ENCODE measurements around the gene KLF7. TPM values are rescaled to one million over a fixed set of nuclear protein-coding genes. Genes with fewer than 3 reads are reported as not detected.
A peak's percentile ranks its signal among the peaks of the same experiment; 100 is the strongest.

KLF7 gene
- total RNA-seq (2014; rRNA removed; shearing (Covaris generic)) = 9.1 and 13.7 TPM in 2 replicates

GRCh38 chr2:207165121-207166038 lies at the start of gene KLF7:
KLF7 (minus strand) TSS chr2:207165948; CDS start chr2:207165568, 380 bp downstream.
- DNase-seq (ENCODE audit: low spot score) = no peak

GRCh38 chr2:207215308-207215707 lies 49.6 kb upstream of the KLF7 start:
- DNase-seq (ENCODE audit: low spot score) = no peak

- DNase-seq (ENCODE audit: low spot score) = no peak
These were observed 48.7 kb upstream of the KLF7 start for GRCh38 chr2:207214446-207214845.

GRCh38 chr2:207206011-207206410 lies 40.3 kb upstream of the KLF7 start:
- no peak for DNase-seq (ENCODE audit: low spot score)

GRCh38 chr2:207205173-207205957 lies 39.6 kb upstream of the KLF7 start:
- DNase-seq (ENCODE audit: low spot score) = no peak

GRCh38 chr2:207203056-207203455 lies 37.3 kb upstream of the KLF7 start:
- DNase-seq (ENCODE audit: low spot score) = no peak

- DNase-seq (ENCODE audit: low spot score) = peak; percentile 58
These were observed 36.9 kb upstream of the KLF7 start for GRCh38 chr2:207202645-207203044.

GRCh38 chr2:207201416-207201815 lies 35.7 kb upstream of the KLF7 start:
- no peak for DNase-seq (ENCODE audit: low spot score)

- no peak for DNase-seq (ENCODE audit: low spot score)
These were observed 34.4 kb upstream of the KLF7 start for GRCh38 chr2:207200136-207200535.

- no peak for DNase-seq (ENCODE audit: low spot score)
These were observed 28.3 kb upstream of the KLF7 start for GRCh38 chr2:207194028-207194427.

- peak; percentile 47 for DNase-seq (ENCODE audit: low spot score)
These were observed 23.1 kb upstream of the KLF7 start for GRCh38 chr2:207188626-207189419.

GRCh38 chr2:207185372-207185771 lies 19.6 kb upstream of the KLF7 start:
- DNase-seq (ENCODE audit: low spot score) = no peak

GRCh38 chr2:207184768-207185167 lies 19.0 kb upstream of the KLF7 start:
- DNase-seq (ENCODE audit: low spot score) = peak; percentile 59

- peak; percentile 87 for DNase-seq (ENCODE audit: low spot score)
These were observed 18.6 kb upstream of the KLF7 start for GRCh38 chr2:207184348-207184747.

- DNase-seq (ENCODE audit: low spot score) = peak; percentile 15
These were observed 17.8 kb upstream of the KLF7 start for GRCh38 chr2:207183506-207183905.

- DNase-seq (ENCODE audit: low spot score) = no peak
These were observed 17.2 kb upstream of the KLF7 start for GRCh38 chr2:207182911-207183310.

GRCh38 chr2:207181526-207182274 lies 16.0 kb upstream of the KLF7 start:
- no peak for DNase-seq (ENCODE audit: low spot score)

GRCh38 chr2:207180741-207181140 lies 15.0 kb upstream of the KLF7 start:
- DNase-seq (ENCODE audit: low spot score) = no peak

- no peak for DNase-seq (ENCODE audit: low spot score)
These were observed 10.5 kb upstream of the KLF7 start for GRCh38 chr2:207176247-207176646.

- DNase-seq (ENCODE audit: low spot score) = no peak
These were observed 7.9 kb upstream of the KLF7 start for GRCh38 chr2:207173641-207174040.

Data from A172 (cell line).